K562 (cell line): ENCODE measurements around the gene KPNA1. TPM values are rescaled to one million over a fixed set of nuclear protein-coding genes. Genes with fewer than 3 reads are reported as not detected.

ENCODE experiments used
- ATF2 ChIP-seq: sonication (generic); formaldehyde crosslinking; IDR thresholded peaks from 2 replicates; pipeline ENCODE4 v1.8.1; 2022; ENCODE audit warnings: missing genetic modification reagents
- EP400 ChIP-seq: fragments of 450-650 bp; IDR thresholded peaks from 2 replicates; pipeline ENCODE4 v1.6.1; 2017; ENCODE audit warnings: antibody characterized with exemption, mild to moderate bottlenecking, moderate library complexity
- FOSL1 ChIP-seq: fragments of 200-800 bp; sonication (Bioruptor generic); conservative IDR thresholded peaks from 2 replicates; pipeline ENCODE4 v1.6.1; 2016; ENCODE audit warnings: missing genetic modification characterization, missing compliant biosample characterization
- FOXK1 ChIP-seq: sonication (generic); formaldehyde crosslinking; IDR thresholded peaks from 2 replicates; pipeline ENCODE4 v1.8.0; 2022; ENCODE audit warnings: missing genetic modification reagents, mild to moderate bottlenecking, borderline replicate concordance
- ILF3 ChIP-seq: fragments of 450-650 bp; IDR thresholded peaks from 2 replicates; pipeline ENCODE4 v1.6.1; 2018; ENCODE audit warnings: antibody characterized with exemption, mild to moderate bottlenecking, moderate library complexity, borderline replicate concordance
- MEIS2 ChIP-seq: fragments of 450-650 bp; IDR thresholded peaks from 2 replicates; pipeline ENCODE4 v1.6.1; 2014; ENCODE audit warnings: mild to moderate bottlenecking; ENCODE audit not compliant: partially characterized antibody
- MITF ChIP-seq: IDR thresholded peaks from 2 replicates; pipeline ENCODE4 v1.6.1; 2014; ENCODE audit warnings: antibody characterized with exemption
- MXI1 ChIP-seq: IDR thresholded peaks from 2 replicates; pipeline ENCODE4 v1.6.1; 2011; ENCODE audit warnings: low read depth, mild to moderate bottlenecking, improper control_type of control experiment, low read length
- RBM15 ChIP-seq: fragments of 200-400 bp; formaldehyde crosslinking; IDR thresholded peaks from 2 replicates; pipeline ENCODE4 v1.6.1; 2018; ENCODE audit warnings: mild to moderate bottlenecking, low read length, moderate library complexity; ENCODE audit not compliant: insufficient read depth
- RNF2 ChIP-seq: sonication (generic); IDR thresholded peaks from 2 replicates; pipeline ENCODE4 v1.6.1; 2016
- SIN3A ChIP-seq, 2 experiments: fragments of 150-350 bp in 1 of 2; IDR thresholded peaks; 2 replicates each; pipeline ENCODE4 v1.6.1; 2011 to 2016; ENCODE audit warnings: borderline replicate concordance in 2 of 2, low read depth in 2 of 2, low read length in 2 of 2, mild to moderate bottlenecking in 2 of 2, moderate library complexity in 2 of 2; ENCODE audit not compliant: control insufficient read depth in 1 of 2
- SIRT6 ChIP-seq: IDR thresholded peaks from one replicate; pipeline ENCODE4 v1.6.1; 2012; ENCODE audit warnings: low read depth, mild to moderate bottlenecking, control low read depth, inconsistent platforms, low read length, moderate library complexity
- SIX5 ChIP-seq, 2 experiments: IDR thresholded peaks; 2 replicates each; pipeline ENCODE4 v1.6.1; 2011; ENCODE audit warnings: low read length in 2 of 2, borderline replicate concordance in 1 of 2, low read depth in 1 of 2, mild to moderate bottlenecking in 1 of 2, moderate library complexity in 1 of 2; ENCODE audit not compliant: insufficient read depth in 1 of 2
- TAF1 ChIP-seq: IDR thresholded peaks from 2 replicates; pipeline ENCODE4 v1.6.1; 2011; ENCODE audit warnings: mild to moderate bottlenecking, low read length, moderate library complexity; ENCODE audit not compliant: insufficient read depth, control insufficient read depth, severe bottlenecking; ENCODE audit errors: extremely low read depth
- TBL1XR1 ChIP-seq, 2 experiments: IDR thresholded peaks; 2 replicates each; pipeline ENCODE4 v1.6.1; 2012; ENCODE audit warnings: improper control_type of control experiment in 2 of 2, low read length in 2 of 2, mild to moderate bottlenecking in 1 of 2
- TCF15 ChIP-seq: fragments of 250-450 bp; sonication (Bioruptor Pico); IDR thresholded peaks from 2 replicates; pipeline ENCODE4 v1.8.0; 2022; ENCODE audit warnings: moderate library complexity, mild to moderate bottlenecking, inconsistent platforms
- TSHZ1 ChIP-seq: fragments of 250-450 bp; sonication (Bioruptor Pico); IDR thresholded peaks from 2 replicates; pipeline ENCODE4 v1.4.0; 2020; ENCODE audit warnings: mild to moderate bottlenecking, moderate library complexity
- ZEB2 ChIP-seq: fragments of 450-650 bp; IDR thresholded peaks from 2 replicates; pipeline ENCODE4 v1.6.1; 2016
- ZNF263 ChIP-seq: sonication (generic); formaldehyde crosslinking; IDR thresholded peaks from 2 replicates; pipeline ENCODE4 v1.8.0; 2022; ENCODE audit warnings: mild to moderate bottlenecking, missing genetic modification reagents, borderline replicate concordance
- ZNF444 ChIP-seq: fragments of 250-450 bp; sonication (Bioruptor Pico); IDR thresholded peaks from 2 replicates; pipeline ENCODE4 v1.4.0; 2020; ENCODE audit warnings: mild to moderate bottlenecking, moderate library complexity
- ZZZ3 ChIP-seq: fragments of 450-650 bp; IDR thresholded peaks from 2 replicates; pipeline ENCODE4 v1.6.1; 2016; ENCODE audit warnings: antibody characterized with exemption, mild to moderate bottlenecking, moderate library complexity
- polyA plus RNA-seq, 8 experiments: library from polyadenylated mRNA; depleted of rRNA in 4 of 8; stranded (reverse) in 5 of 8; unstranded in 3 of 8; fragments of >200 nt; fragmentation: Nextera tagmentation in 2 of 8; fragmentation: Illumina TruSeq in 1 of 8; extraction: Ambion mirVana in 2 of 8; extraction: Trizol in 1 of 8; gene quantifications; 2 replicates each; pipeline versions ENCODE4 v1.2.1 to v1.2.3, GENCODE V29; 2011 to 2014; ENCODE audit warnings: inconsistent platforms in 1 of 8, missing spikeins in 1 of 8
- total RNA-seq, 7 experiments: library from RNA; depleted of rRNA in 6 of 7; stranded (reverse); fragments of >200 nt in 6 of 7; fragmentation: Illumina TruSeq in 2 of 7; extraction: Trizol in 2 of 7; gene quantifications; 2 replicates each; pipeline versions ENCODE4 v1.2.1 to v1.2.3, GENCODE V29; 2011 to 2021; ENCODE audit warnings: low replicate concordance in 1 of 7

Gene KPNA1
- total and polyA plus RNA-seq, 9 of the 15 experiments (the other 6 are each of a cell fraction or from before 2014, with no cell fraction given), result 9.3 to 53.8 (median 33.5) TPM

- TF ChIP-seq ATF2 (no peak), ZZZ3 (peak; percentile 92), MITF (no peak), ZEB2 (no peak), RNF2 (no peak), ZNF444 (no peak), MEIS2 (peak; percentile 81), TBL1XR1 (IDR thresholded peaks at IDR 0.05; ENCODE audit: low read length in 2 of 2) (no peak), TAF1 (peak; percentile 77), SIRT6 (no peak), FOSL1 (tag) (no peak), SIN3A (IDR thresholded peaks at IDR 0.05; ENCODE audit: borderline replicate concordance in 2 of 2, control insufficient read depth in 1 of 2, low read depth in 2 of 2, low read length in 2 of 2) (peak; percentile 46 to 53; a peak in 2 of 4 replicates), FOXK1 (CRISPR knock-in tag) (0 out of 2 replicates have a peak, but pooled peaks have one; percentile 27), EP400 (peak; percentile 93), ILF3 (no peak), ZNF263 (CRISPR knock-in tag) (no peak), RBM15 (no peak), TSHZ1 (no peak), MXI1 (no peak), TCF15 (CRISPR knock-in tag) (no peak), SIX5 (IDR thresholded peaks at IDR 0.05; ENCODE audit: borderline replicate concordance in 1 of 2, insufficient read depth in 1 of 2, low read depth in 1 of 2, low read length in 2 of 2) (no peak)
Observed at GRCh38 chr3:122415762-122416654, 98.7 kb downstream of the KPNA1 start, which contains the start of gene WDR5B (continued).
